Activated CD8-positive, alpha-beta memory T cell treated with anti-CD3 and anti-CD28 coated beads for 36 hours (primary cell): ENCODE data around the gene KRTAP5-10. TPM values are rescaled to one million over a fixed set of nuclear protein-coding genes. Genes with fewer than 3 reads are reported as not detected.
"Not testable (repeated sequence)": the region's sequence is repeated elsewhere in the genome, so short reads cannot be mapped to it uniquely, and the experiment has no call there.

Experiments
- CTCF ChIA-PET: fragments of 350-600 bp; sonication (Branson Sonifier 250); formaldehyde crosslinking; loops from one replicate; lab custom pipeline; 2021; ENCODE audit warnings: antibody characterized with exemption; lab: Charles Lee
- POLR2A ChIA-PET: fragments of 350-600 bp; sonication (Branson Sonifier 250); formaldehyde crosslinking; loops from one replicate; lab custom pipeline; 2021; ENCODE audit warnings: antibody characterized with exemption; lab: Charles Lee
- total RNA-seq, 2 experiments: library from RNA; stranded (reverse); gene quantifications; one replicate each; pipeline ENCODE4 v1.2.3, GENCODE V29; 2021

Gene KRTAP5-10
- total RNA-seq, 2 experiments from 2014 or later = not detected

DNA sequence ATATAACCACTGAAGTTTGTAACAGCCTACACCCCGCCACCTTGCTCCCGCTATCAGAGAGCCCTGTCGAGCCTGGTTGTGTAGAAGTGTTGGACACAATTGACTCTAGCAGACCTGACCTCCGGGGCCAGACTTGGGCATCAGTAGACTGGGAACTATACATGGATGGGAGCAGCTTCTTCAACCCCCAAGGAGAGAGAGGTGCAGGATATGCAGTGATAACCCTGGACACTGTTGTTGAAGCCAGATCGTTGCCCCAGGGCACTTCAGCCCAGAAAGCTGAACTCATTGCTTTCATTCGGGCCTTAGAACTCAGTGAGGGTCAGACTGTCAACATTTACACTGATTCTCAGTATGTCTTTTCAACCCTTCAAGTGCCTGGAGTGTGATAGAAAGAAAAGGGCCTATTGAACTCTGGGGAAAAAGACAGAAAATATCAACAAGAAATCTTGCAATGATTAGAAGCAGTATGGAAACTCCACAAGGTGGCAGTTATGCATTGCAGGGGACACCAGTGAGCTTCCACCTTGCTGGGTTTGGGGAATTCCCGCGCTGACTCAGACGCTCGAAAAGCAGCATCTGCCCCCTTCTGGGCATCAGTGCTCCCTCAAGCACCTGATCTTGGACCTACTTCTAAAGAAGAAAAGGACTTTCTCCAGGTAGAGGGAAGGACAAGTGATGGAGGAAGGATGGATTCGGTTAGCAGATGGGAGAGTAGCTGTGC, 23.6 kb downstream of the KRTAP5-10 start:
- CTCF ChIA-PET, POLR2A ChIA-PET: not testable (repeated sequence)

- CTCF ChIA-PET, POLR2A ChIA-PET: not testable (repeated sequence)
These were observed 24.2 kb downstream of the KRTAP5-10 start for GRCh38 chr11:71589546-71589920.

DNA sequence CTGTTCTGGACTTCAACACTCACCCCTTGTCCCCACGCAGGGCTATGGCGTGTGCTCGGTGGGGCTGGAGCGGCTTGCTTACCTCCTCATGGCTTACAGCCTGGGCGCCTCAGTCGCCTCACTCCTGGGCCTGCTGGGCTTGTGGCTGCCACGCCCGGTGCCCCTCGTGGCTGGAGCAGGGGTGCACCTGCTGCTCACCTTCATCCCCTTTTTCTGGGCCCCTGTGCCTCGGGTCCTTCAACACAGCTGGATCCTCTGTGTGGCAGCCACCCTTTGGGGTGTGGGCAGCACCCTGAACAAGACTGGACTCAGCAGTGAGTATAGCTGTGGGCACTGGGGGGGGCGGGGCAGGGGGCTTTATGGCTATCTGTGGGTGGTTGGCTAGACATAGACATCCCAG, 37.9 kb downstream of the KRTAP5-10 start:
- CTCF ChIA-PET = not testable (repeated sequence)

GRCh38 chr11:71604798-71605488, 39.6 kb downstream of the KRTAP5-10 start:
- CTCF ChIA-PET, POLR2A ChIA-PET: not testable (repeated sequence)

More for the DNA sequence above, 37.9 kb downstream of the KRTAP5-10 start:
- POLR2A ChIA-PET = not testable (repeated sequence)

DNA sequence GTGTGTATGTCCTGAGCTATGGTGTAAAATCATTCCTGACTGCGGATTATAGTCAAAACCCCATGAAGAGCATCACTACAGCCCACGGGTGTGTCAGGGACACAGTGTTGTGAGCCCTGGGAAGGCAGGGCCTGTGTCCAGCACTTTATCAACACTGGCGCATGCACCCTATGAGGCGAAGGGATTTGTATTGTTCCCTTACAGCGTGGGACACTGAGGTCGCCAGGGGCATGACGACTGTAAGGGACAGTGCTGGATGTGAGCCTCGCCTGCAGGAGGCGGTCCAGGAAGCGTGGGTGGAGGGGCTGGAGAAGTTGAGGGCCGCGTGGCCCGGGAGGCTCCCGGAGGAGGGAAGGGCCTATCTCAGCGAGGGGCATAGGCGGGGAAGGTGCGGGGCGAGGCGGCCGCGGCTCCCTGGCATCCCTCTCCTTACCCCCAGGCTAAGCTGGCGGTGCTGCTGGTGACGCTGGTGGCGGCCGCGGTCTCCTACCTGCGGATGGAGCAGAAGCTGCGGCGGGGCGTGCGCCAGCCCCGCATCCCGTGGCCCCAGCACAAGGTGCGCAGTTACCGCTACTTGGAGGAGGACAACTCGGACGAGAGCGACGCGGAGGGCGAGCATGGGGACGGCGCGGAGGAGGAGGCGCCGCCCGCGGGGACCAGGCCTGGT, 41.6 kb downstream of the KRTAP5-10 start:
- CTCF ChIA-PET = interaction anchor here (0.6 kb wide), 1 partner anchor 100 kb away, joined by 3 read pairs; no protein-coding TSS in a partner anchor
- POLR2A ChIA-PET = not testable (repeated sequence)

- CTCF ChIA-PET = interaction anchor here (0.6 kb wide), 1 partner anchor 99 kb away, joined by 3 read pairs; no protein-coding TSS in a partner anchor
- POLR2A ChIA-PET = not testable (repeated sequence)
These were observed 42.3 kb downstream of the KRTAP5-10 start for GRCh38 chr11:71607520-71608216.

GRCh38 chr11:71608272-71608671, 42.9 kb downstream of the KRTAP5-10 start:
- POLR2A ChIA-PET, CTCF ChIA-PET: not testable (repeated sequence)

DNA sequence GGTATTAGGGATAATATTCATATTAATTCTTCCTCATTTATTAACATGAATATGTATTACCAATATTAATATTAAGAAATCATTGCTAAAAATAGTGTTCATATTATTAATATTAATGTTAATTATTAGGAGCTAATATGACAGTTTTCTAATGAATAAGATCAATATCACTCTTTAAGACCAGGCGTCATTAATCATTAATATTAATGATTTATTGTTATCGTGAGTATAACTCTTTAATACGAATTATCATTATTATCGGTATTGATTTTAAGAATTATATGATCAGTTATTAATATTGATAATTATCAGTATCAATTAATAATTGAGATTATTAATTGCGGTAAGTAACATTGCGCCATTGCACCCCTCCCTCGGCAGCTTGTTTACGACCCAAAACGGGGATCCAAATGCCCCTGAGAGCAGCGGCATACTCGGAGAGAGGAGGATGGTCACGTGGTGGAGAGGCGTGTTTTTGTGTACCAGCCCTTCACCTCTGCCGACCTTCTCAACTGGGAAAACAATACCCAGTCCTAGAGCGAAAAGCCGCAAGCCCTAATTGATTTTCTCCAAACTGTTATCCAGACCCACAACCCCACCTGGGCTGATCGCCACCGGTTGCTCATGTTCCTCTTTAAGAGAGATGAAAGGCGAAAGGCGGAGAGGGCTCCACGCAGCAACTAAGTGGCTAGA, 46.0 kb downstream of the KRTAP5-10 start:
- CTCF ChIA-PET = not testable (repeated sequence)

DNA sequence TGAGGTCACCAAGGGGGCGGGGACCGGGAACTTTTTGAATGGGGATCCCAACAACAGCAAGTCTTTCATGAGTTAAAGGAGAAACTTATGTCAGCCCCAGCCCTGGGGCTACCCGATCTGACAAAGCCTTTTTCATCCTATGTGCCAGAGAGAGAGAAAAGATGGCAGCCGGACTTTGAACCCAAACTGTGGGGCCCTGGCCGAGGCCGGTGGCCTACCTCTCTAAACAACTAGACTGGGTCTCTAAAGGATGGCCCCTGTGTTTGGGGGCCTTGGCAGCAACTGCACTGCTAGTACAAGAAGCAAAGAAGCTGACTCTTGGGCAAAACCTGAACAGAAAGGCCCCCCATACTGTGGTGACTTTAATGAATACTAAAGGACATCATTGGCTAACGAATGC, 48.6 kb downstream of the KRTAP5-10 start:
- POLR2A ChIA-PET = not testable (repeated sequence)
- CTCF ChIA-PET = interaction anchor here (0.6 kb wide), 1 partner anchor 1829 kb away, joined by 3 read pairs; no protein-coding TSS in a partner anchor

More for the DNA sequence above, 46.0 kb downstream of the KRTAP5-10 start:
- POLR2A ChIA-PET = not testable (repeated sequence)

DNA sequence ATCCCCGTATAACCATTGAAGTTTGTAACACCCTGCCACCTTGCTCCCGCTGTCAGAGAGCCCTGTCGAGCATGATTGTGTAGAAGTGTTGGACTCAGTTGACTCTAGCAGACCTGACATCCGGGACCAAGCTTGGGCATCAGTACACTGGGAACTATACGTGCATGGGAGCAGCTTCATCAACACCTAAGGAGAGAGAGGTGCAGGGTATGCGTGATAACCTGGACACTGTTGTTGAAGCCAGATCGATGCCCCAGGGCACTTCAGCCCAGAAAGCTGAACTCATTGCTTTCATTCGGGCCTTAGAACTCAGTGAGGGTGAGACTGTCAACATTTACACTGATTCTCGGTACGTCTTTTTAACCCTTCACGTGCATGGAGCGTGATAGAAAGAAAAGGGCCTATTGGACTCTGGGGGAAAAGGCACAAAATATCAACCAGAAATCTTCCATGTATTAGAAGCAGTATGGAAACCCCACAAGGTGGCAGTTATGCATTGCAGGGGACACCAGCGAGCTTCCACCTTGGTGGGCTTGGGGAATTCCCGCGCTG, 49.1 kb downstream of the KRTAP5-10 start:
- CTCF ChIA-PET, POLR2A ChIA-PET: not testable (repeated sequence)

DNA sequence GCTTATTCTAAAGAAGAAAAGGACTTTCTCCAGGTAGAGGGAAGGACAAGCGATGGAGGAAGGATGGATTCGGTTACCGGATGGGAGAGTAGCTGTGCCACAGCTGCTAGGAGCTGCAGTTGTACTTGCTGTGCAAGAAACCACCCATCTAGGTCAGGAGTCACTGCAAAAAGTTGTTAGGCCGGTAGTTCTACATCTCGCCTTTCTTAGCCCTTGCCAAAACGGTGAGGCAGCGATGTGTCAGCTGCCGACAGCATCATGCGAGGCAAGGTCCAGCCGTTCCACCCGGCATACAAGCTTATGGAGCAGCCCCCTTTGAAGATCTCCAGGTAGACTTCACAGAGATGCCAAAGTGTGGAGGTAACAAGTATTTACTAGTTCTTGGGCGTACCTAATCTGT, 49.6 kb downstream of the KRTAP5-10 start:
- CTCF ChIA-PET, POLR2A ChIA-PET: not testable (repeated sequence)

Other genes starting within 250 kb of the KRTAP5-10 start
- gene DHCR7, start 117.2 kb upstream of the KRTAP5-10 start, total RNA-seq = 10 to 100 TPM; 72.8 to 73.7 TPM
- gene NADSYN1, start 112.4 kb upstream of the KRTAP5-10 start, total RNA-seq = 10 to 100 TPM; 59.1 to 64.5 TPM
- gene KRTAP5-7, start 38.3 kb upstream of the KRTAP5-10 start, total RNA-seq = not detected
- not detected for gene KRTAP5-8, start 27.5 kb upstream of the KRTAP5-10 start, total RNA-seq
- not detected for gene KRTAP5-9, start 17.1 kb upstream of the KRTAP5-10 start, total RNA-seq
- gene KRTAP5-11, start 17.3 kb downstream of the KRTAP5-10 start, total RNA-seq = not detected